Left ventricle myocardium inferior (tissue), 1 donor: ENCODE results near the gene TBC1D22B. TPM values are rescaled to one million over a fixed set of nuclear protein-coding genes. Genes with fewer than 3 reads are reported as not detected.

Experiments used
- DNase-seq: peaks from one replicate; pipeline ENCODE4 v3.0.0-alpha.2; 2020
- H3K27ac ChIP-seq: fragments of 200-600 bp; replicated peaks from 2 replicates; pipeline ENCODE4 v1.8.0; 2021
- H3K27me3 ChIP-seq: fragments of 200-600 bp; 2 replicates; pipeline ENCODE4 v1.8.0; 2021; ENCODE audit warnings: low read depth
- H3K36me3 ChIP-seq: fragments of 200-600 bp; 2 replicates; pipeline ENCODE4 v1.8.0; 2021
- H3K4me1 ChIP-seq: fragments of 200-600 bp; 2 replicates; pipeline ENCODE4 v1.8.0; 2021
- H3K4me3 ChIP-seq: fragments of 200-600 bp; 2 replicates; pipeline ENCODE4 v1.8.0; 2021; ENCODE audit warnings: mild to moderate bottlenecking, moderate library complexity
- H3K9me3 ChIP-seq: fragments of 200-600 bp; replicated peaks from 2 replicates; pipeline ENCODE4 v1.8.0; 2021
- intact Hi-C: fragments of 100-400 bp; cut with micrococcal nuclease; formaldehyde crosslinking; loops from one replicate; pipeline ENCODE4 v1.11.0; 2022
- total RNA-seq: library from RNA; stranded (reverse); fragmentation: NEBNext Ultra II Directional; extraction: Animal tissue kit (Norgen Biotek cat#: 25700); gene quantifications from one replicate; pipeline ENCODE4 v1.2.1, GENCODE V29; 2021
- TF ChIP-seq, protein P1 (sequence below): fragments of 200-600 bp; IDR thresholded peaks from 2 replicates; pipeline ENCODE4 v1.8.0; 2021; ENCODE audit warnings: antibody characterized with exemption, mild to moderate bottlenecking, borderline replicate concordance
- donor health status: DM: no; HTN: yes; CAD: no; lungs with severe emphysema.

TBC1D22B gene
- total RNA-seq, 1 donor from 2014 or later: 6.1 TPM

GRCh38 chr6:37319856-37320480 is 62.4 kb downstream of the TBC1D22B start:
- intact Hi-C loops: no loop called here
- H3K4me3 ChIP-seq: no peak overlapping the region

GRCh38 chr6:37320646-37321045 is 63.1 kb downstream of the TBC1D22B start:
- no peak for DNase-seq
- Histone ChIP-seq H3K27ac (peak overlapping the region; percentile 62), H3K27me3 (no peaks in the 10 kb centered on the region), H3K4me3 (no peak overlapping the region), H3K9me3 (no peaks in the 10 kb centered on the region), H3K36me3 (peaks cover 59% of the 10 kb centered on the region), H3K4me1 (peaks cover 47% of the 10 kb centered on the region)
- intact Hi-C loops: no loop called here
- TF ChIP-seq, protein P1, sequence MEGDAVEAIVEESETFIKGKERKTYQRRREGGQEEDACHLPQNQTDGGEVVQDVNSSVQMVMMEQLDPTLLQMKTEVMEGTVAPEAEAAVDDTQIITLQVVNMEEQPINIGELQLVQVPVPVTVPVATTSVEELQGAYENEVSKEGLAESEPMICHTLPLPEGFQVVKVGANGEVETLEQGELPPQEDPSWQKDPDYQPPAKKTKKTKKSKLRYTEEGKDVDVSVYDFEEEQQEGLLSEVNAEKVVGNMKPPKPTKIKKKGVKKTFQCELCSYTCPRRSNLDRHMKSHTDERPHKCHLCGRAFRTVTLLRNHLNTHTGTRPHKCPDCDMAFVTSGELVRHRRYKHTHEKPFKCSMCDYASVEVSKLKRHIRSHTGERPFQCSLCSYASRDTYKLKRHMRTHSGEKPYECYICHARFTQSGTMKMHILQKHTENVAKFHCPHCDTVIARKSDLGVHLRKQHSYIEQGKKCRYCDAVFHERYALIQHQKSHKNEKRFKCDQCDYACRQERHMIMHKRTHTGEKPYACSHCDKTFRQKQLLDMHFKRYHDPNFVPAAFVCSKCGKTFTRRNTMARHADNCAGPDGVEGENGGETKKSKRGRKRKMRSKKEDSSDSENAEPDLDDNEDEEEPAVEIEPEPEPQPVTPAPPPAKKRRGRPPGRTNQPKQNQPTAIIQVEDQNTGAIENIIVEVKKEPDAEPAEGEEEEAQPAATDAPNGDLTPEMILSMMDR: no peak

More at GRCh38 chr6:37319856-37320480, 62.4 kb downstream of the TBC1D22B start:
- Histone ChIP-seq H3K36me3 (peaks cover 66% of the 10 kb centered on the region), H3K27me3 (no peaks in the 10 kb centered on the region), H3K27ac (peak overlapping the region; percentile 31), H3K9me3 (no peaks in the 10 kb centered on the region), H3K4me1 (peaks cover 47% of the 10 kb centered on the region)
- TF ChIP-seq, protein P1: no peak
- no peak for DNase-seq

DNA sequence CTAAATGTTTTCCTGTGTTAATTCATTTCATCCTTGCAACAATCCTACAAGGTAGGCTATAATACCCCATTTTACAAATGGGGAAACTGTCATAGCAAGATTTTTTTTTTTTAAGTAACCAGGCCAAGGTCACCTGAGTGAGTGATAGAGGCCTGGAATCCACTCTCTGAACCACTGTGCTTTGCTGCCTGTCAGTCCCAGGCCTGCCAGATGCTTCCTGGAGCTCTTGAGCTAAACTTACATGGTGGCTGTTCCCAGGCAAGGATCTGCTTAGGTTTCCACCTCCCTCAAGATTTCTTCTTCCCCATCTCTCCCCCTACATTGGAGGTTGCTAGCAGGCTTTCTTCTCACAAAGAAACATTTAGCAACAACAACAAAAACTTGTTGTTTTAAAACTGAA is 63.5 kb downstream of the TBC1D22B start:
- Histone ChIP-seq H3K27ac (peak overlapping the region; percentile 62), H3K4me1 (peaks cover 47% of the 10 kb centered on the region), H3K27me3 (no peaks in the 10 kb centered on the region), H3K4me3 (no peak overlapping the region), H3K9me3 (no peaks in the 10 kb centered on the region), H3K36me3 (peaks cover 55% of the 10 kb centered on the region)
- no peak for DNase-seq
- intact Hi-C loops: no loop called here
- TF ChIP-seq, protein P1: no peak

- Histone ChIP-seq H3K27ac (peak overlapping the region; percentile 62), H3K36me3 (peaks cover 48% of the 10 kb centered on the region), H3K4me3 (no peak overlapping the region), H3K4me1 (peaks cover 47% of the 10 kb centered on the region), H3K27me3 (no peaks in the 10 kb centered on the region), H3K9me3 (no peaks in the 10 kb centered on the region)
- TF ChIP-seq, protein P1: no peak
- no peak for DNase-seq
- intact Hi-C loops: no loop called here
Observed at GRCh38 chr6:37321516-37322415, 64.2 kb downstream of the TBC1D22B start.

DNA sequence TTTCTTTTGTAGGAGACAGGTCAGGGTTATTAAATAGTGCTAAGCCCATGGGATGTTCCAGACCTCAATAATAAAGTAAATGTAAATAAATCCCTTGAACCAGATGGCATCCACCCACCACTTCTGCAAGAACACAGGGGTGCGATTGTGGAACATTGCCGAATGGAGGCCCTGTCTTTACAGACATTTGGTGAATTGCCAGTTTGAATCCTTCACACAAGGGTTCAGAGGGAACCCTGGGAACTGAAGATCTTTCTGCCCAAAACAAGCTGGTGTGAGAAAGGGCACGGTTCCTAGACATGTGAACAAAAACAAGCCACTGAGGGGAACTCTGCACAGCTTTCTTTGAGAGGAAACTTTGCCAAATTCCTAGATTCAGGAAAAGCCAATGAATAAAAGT is 66.0 kb downstream of the TBC1D22B start:
- H3K36me3 ChIP-seq: peaks cover 32% of the 10 kb centered on the region
- no peaks in the 10 kb centered on the region for H3K9me3 ChIP-seq
- intact Hi-C loops: no loop called here
- TF ChIP-seq, protein P1: no peak
- no peaks in the 10 kb centered on the region for H3K27me3 ChIP-seq
- no peak for DNase-seq
- no peak overlapping the region for H3K4me3 ChIP-seq
- peaks cover 45% of the 10 kb centered on the region for H3K4me1 ChIP-seq
- H3K27ac ChIP-seq: no peak overlapping the region
